Measurements from ENCODE around the gene NKD1.

The NKD1 gene

DNA sequence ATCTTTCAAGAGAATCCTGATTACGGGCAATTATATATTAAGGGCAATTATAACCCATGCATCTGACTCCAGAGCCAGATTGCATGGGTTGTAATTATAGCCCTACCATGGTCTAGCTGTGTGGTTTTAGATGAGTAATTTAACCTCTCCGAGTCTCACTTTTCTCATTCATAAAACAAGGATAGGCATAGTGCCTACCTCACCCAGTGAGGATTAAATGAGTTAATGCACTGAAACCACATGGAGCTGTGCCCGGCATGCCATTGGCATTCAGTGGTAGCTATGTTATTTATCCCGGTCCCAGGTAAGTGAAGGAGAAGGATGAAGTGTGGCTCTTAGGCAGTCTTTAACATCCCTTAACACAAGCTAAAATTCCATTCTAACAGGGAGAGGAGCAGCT lies 126.6 kb downstream of the NKD1 start:
- H3K27ac ChIP-seq: no peak overlapping the region
- TF ChIP-seq, protein P1, sequence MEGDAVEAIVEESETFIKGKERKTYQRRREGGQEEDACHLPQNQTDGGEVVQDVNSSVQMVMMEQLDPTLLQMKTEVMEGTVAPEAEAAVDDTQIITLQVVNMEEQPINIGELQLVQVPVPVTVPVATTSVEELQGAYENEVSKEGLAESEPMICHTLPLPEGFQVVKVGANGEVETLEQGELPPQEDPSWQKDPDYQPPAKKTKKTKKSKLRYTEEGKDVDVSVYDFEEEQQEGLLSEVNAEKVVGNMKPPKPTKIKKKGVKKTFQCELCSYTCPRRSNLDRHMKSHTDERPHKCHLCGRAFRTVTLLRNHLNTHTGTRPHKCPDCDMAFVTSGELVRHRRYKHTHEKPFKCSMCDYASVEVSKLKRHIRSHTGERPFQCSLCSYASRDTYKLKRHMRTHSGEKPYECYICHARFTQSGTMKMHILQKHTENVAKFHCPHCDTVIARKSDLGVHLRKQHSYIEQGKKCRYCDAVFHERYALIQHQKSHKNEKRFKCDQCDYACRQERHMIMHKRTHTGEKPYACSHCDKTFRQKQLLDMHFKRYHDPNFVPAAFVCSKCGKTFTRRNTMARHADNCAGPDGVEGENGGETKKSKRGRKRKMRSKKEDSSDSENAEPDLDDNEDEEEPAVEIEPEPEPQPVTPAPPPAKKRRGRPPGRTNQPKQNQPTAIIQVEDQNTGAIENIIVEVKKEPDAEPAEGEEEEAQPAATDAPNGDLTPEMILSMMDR (conservative IDR thresholded peaks at IDR 0.05): no peak

DNA sequence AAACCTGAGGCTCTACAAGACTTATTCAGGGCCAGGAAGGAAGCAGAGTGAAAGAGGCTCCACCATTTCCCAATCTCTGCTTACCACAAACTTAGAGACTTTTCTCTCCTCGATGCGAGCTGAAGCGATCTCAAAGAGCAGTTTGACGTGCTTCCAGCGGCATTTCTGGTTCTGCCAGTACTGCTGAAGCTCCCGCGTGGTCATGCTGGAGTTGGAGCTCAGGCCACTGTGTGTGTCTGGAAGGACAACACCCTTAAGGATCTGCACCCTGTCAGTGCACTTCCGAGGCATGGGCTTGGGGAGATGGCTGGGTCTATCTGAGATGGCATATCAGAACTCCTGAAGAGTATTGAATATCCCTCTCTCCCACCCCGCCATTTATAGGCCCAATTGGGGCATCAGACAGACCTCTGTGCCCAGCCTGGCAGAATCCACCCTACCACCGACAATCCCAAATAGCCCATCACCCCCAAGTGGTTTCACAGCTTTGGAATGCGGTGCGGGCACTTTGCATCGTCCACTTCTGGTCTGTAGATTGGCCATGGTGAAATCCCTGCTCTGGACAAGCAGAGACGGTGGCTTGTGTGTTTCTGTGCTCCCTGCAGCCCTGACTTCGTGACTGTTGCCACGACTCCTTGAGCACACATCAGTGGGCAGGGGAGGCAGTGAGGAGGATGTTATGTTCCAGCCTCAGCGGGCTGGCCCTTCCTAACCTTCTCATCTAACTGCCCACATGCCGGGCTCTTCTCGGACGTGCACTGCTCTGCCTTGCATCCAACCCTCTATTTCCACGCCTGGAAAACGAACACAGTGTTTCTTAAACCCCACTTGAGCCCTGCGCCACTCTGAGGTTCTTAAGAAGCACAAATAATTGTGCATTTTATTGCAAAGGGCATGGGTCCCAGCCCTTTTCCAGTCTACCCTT lies 127.8 kb downstream of the NKD1 start:
- TF ChIP-seq, protein P1 (conservative IDR thresholded peaks at IDR 0.05): no peak
- H3K27ac ChIP-seq: no peak overlapping the region

DNA sequence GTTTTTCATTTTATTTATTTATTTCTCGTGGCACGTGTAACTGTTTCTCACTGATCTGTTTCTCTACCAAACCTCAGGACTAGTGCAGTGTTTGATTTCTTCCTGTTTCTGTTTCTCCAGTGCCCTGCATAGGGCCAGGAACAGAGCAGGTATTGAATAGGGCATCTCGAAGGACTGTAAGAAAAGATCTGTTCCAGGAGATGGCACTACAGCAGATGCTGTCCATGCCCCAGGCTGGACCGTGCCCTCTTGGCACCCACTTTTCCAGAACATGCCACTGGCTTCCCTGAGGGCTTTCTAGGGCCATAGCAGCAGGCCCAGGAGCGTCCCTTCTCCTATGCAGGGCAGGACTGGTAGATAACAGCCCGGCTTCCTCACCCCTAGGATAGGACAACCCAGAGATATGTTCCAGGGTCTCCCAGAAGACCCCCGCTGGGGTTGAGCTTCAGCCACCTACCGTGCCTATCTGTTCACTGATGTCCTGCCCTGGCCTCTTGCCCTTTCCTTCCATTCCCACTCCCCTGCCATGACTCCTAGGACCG lies 128.6 kb downstream of the NKD1 start:
- TF ChIP-seq, protein P1 (conservative IDR thresholded peaks at IDR 0.05): no peak

DNA sequence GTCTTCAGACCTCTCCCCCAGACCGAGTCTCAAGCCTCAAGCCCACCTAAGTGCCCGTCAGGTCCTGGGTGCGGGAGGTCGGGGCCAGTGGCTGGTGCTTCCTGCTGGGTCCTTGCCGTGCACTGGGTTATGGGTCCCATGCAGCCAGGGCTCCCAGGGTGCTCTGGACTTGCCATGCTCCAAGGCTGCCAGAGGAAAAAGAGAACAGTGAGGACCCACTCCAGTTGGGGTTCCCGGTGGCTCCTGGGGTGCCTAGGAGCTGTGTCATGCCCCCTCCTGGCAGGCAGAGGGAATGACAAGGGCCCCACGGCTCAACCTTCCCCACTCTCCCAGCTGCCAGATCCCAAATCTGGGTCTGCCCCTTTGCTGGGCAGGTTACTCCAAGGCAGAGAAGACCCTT lies 129.2 kb downstream of the NKD1 start:
- TF ChIP-seq, protein P1 (conservative IDR thresholded peaks at IDR 0.05): no peak

More for the DNA sequence above, 128.6 kb downstream of the NKD1 start:
- no peak overlapping the region for H3K27ac ChIP-seq

DNA sequence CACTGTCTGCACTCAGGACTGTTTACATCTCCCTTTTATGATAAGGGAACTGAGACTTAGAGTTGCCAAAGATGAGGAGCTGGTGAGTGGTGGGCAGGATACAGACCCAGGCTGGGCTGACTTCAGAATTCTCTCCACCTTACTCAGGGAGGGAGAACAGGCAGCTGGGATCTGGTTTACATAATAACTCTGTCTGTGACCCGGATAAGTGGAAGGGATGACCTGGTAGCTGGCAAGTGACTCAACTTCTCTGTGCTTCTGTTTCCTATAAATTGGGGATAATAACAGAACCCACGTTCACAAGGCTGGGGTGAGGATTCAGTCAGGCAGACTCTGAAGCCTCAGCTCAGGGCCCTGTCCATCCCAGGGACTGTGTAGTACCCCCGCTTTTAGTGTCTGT lies 130.3 kb downstream of the NKD1 start:
- no peak overlapping the region for H3K27ac ChIP-seq
- TF ChIP-seq, protein P1 (conservative IDR thresholded peaks at IDR 0.05): no peak

More for the DNA sequence above, 129.2 kb downstream of the NKD1 start:
- no peak overlapping the region for H3K27ac ChIP-seq

DNA sequence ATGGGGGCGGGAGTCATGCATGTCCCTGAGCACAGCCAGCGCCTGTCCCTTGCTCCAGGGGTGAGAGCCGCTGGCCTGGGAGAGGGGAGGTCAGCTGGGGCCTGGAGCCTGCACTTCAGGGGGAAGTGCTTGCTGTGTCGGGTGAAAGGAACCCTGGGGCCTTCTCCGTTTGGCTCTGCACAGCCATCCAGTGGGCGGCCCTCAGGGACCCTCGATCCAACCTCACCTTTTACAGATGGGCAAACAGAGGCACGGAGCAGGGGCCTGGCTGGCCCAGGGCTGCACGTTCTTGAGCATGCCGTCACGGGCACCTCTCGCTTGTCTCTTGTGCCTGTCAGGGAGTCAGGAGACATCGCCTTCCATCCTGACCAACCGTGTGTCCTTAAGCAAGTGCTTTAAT lies 131.1 kb downstream of the NKD1 start:
- no peak overlapping the region for H3K27ac ChIP-seq
- TF ChIP-seq, protein P1 (conservative IDR thresholded peaks at IDR 0.05): no peak

DNA sequence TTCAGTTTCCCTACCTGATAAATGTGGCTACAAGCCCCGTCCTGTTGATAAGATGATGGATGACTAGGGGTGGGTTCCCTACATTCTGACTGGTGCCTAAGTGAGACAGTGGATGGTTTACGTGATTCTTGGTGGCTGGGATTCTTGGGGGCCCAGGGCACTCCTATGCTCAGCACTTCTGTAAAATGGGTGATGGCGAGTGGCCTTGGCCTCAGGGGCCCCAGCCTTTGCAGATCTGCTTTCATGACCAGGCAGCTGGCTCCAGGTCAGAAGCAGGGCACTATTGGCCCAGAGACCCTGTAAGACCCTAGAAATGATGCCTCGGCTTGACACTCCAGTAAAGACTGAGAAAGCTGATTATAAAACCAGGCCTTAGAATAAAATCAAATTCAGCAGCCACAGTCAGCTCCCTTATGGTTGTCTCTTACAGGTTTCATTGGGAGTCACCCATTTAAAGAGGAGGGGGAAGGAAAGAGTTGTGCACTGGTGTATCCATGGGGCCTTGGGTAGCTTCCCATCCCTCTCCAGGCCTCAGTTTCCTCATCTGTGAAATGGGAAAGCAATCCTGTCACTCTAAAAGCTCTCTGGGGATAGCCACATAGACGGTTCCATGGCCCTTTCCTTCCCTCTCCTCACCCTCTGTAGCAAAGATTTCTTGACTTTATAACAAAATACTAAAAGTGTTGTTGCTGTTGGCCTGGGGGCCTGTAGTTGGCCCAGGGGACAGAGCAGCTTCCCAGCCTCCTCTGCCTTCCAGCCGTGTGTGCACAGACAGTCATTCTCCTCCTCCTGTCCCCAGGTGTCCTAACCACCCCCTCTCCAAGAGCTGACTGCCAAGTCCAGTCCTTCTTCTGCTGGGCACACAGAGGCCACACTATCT lies 131.7 kb downstream of the NKD1 start:
- no peak overlapping the region for H3K27ac ChIP-seq
- TF ChIP-seq, protein P1 (conservative IDR thresholded peaks at IDR 0.05): no peak
